KG1 (cell line): Measurements from ENCODE around the gene MYMX.

ENCODE experiments used
- DNase-seq: peaks from one replicate; lab custom pipeline; 2025; lab: John Stamatoyannopoulos, UW

MYMX gene

DNA sequence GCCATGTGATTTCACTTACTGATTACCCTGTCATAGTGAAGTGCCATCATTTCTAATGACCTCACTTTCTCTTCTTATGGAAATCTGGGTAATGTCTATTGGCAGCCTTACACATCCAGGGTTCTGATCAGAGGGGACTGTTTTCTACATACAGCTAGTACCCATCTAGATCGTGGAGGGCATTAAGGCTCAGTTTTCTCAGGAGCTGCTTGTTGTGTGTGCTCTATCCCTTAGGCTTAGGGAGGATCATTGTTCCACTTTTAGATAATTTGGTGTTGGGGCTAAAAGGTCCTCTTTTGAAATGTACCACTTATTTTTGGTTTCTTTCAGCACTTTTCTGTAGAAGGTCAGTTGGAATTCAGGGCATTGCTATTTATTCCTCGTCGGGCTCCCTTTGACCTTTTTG is 34.0 kb downstream of the MYMX start:
- no peak for DNase-seq

GRCh38 chr6:44251576-44252524 is 35.1 kb downstream of the MYMX start:
- DNase-seq = no peak

GRCh38 chr6:44253307-44254101 is 36.8 kb downstream of the MYMX start:
- DNase-seq = no peak

DNA sequence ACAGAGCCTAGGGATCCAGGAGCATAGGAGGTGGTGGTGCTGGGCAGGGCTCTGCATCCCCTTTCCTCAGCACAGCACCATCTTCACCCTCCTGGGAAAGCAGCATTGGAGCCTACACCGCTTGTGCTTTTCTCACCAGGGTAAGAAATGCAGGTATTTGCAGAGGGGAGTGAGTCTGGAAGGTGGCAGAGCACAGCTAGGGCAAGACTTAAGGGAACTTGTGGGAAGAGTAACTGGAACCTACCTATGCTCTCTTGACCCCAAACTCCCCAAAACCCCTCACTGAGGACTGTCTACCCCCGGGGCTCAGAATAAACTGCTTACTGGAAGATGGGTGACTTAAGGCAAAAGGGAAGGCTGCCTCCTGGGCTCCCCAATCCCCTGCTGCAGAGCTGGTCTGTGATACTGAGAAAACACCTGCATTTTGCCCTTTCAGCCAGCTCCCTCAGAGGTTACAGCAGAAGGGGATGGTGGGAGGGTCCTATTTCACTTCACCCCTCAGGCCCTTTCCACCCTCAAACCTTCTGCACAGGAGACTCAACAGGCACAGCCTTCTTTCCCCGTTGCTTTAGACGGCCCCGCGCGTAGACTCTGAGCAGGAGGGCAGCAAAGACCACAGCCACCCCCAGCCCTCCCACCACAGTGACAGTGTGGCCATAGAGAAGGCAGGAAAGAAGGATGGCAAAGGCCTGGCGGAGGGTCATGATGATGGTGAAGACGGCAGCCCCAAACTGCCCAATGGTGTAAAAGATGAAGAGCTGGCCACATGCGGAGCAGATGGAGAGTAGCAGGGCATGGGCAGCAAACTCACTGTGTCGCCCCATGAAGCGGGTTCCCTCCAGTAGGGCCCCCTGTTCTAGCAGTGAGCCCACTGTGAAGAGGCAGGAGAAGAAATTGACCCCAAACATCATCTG is 37.7 kb downstream of the MYMX start:
- DNase-seq = no peak

DNA sequence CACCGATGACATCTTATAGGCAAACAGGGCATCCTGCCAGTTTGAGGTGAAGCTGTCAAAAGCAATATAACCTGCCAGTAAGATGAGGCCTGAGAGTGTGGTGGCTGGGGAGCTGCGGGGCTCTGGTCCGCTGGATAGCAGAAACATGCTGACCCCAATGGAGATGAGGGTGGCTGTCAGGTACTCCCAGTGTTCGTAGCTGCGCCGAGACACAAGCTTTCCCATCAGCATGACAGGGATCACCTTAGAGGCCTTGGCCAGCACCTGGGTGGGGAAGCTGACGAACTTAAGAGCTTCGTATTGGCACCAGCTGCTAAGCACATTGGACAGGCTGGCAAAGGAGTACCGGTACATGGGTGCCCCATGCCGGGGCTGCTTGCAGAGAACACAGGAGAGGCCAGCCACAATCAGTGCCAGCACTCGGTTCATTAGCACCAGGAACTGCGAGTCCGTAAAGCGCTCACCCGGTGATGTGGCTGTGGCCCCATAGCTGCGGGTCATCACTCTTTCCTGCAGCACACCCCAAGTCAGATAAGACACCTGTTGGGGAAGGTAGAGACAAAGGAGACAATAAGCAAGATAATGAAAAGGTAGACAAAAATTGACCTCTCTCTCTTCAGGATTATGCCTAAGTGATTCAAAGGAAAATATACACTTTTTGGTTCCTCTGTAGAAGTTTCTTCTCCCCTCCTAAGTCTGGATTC is 38.5 kb downstream of the MYMX start:
- no peak for DNase-seq

GRCh38 chr6:44255871-44256774 is 39.4 kb downstream of the MYMX start:
- no peak for DNase-seq

DNA sequence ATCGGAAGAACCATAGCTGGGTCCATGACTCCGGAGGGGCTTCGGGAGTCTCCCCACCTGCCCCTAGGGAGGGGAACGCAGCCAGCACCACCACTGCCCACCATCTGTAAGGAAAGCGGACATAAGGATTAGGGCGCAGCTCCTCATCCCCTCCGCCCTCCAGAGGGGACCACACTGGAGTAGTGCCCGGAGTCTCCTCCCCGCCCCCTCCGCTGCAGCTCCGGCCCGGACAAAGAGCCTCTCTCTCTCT is 40.0 kb downstream of the MYMX start:
- DNase-seq = no peak

DNA sequence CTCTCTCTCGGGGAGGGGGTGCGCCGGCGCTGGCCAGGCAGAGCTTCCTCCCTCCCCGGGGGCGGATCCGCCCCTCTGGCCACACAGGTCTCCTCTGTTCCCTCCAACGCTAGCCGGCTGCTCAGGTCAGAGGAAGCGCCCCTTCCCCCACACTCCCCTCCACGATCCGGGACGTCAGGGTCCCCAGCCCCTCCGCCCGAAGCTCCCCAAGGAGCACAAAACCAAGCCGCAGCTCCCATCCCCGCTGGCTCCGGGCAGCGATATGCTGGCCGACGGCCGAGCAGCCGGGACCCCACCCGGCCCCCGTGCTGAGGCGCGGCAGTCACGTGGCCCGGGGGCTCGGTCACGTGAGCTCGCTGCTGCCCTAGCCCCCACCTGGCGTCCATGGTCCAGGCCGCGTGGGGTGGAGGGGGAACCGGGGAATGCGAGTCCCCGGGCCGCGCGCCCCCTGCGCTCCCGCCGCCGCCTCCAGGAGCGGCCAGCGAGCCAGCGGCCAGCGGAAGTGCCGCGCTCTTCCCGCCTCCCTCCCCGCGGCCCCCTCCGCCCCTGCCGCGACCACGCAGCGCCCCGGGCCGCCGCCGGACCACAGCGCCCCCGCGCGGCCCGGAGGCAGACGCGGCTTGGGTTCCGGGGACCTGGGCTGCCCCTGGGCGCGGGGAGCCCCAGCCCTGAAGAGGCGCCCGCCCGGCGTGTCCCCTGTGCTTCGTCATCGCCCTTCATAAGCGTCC is 40.5 kb downstream of the MYMX start, which contains the start of gene SLC35B2:
TSS of gene SLC35B2 (minus strand) at position 504 of the 728 bp plus-strand sequence. CDS start at position 386, 118 bp downstream.
- peak; percentile 32 for DNase-seq

DNA sequence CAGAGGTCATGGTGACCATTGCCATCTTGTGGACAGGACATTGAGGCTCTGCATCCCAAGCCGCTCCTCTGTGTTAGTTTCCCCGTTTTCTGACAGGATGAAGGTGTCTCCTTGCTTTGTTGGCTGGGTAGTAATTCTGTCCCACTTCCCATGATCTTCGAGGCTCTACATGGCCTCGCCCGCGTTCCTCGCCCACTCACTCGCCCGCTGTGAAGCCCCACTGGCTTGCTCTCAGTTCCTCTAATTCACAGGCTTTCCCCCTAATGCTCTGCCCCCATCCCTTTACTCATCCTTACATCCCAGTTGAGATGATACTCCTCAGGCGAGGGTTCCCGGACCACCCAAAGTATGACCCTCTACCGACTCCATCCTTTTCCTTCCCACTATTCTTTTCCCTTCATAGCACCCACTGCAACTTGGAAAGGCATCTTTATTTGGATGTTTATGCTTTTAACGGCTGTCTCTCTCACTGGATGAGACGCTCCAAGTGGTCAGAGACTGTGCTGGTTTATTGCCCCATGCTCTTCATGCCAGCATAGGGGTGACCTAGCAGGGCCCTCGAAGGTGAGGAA is 41.1 kb downstream of the MYMX start:
- DNase-seq = no peak

DNA sequence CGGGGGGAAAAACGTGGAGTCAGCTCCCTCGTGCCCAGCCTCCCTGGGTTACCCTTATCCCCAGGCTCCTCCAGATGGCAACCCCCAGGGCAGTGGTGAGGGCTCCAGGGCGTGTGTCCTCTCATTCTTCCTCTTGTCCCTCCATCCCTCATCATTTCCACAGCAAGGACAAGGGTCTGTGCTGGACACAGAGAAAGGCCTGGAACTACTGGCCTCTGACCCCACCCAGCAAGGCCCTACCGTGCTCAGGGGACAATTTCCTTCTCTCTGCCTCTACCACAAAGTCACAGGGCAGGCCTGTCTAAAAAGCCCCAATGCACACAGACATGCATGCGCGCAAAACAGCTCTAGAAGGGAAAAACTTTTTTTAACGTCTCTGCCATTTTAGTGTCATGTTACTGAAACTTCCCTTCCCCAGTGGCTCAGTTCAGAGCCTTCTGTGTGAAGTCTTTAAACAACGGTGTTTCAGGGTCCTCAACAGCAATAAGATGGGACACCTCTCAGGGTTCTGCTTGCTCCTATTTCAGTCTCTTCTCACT is 41.7 kb downstream of the MYMX start:
- no peak for DNase-seq

DNA sequence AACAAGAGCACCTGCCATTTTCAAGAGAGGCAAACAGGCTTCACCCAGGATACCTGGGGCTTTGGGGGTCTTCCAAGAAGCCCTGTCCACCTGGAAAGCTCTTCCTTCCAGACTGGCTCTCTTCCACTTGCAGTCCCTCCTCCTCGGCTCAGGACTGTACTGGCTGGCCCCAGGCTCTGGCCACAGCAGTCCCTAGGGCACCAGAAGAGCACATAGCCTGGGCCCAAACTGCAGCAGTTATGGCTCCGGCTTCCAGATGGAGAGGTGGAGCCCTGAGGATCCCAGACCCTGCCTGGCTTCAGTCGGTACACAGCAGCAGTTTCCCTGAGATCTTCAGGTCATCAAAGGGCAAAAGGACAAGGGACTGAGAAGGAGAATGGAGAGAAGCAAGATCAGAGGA is 42.2 kb downstream of the MYMX start:
- DNase-seq = no peak

- no peak for DNase-seq
Measured at GRCh38 chr6:44260011-44260410, 43.3 kb downstream of the MYMX start.

DNA sequence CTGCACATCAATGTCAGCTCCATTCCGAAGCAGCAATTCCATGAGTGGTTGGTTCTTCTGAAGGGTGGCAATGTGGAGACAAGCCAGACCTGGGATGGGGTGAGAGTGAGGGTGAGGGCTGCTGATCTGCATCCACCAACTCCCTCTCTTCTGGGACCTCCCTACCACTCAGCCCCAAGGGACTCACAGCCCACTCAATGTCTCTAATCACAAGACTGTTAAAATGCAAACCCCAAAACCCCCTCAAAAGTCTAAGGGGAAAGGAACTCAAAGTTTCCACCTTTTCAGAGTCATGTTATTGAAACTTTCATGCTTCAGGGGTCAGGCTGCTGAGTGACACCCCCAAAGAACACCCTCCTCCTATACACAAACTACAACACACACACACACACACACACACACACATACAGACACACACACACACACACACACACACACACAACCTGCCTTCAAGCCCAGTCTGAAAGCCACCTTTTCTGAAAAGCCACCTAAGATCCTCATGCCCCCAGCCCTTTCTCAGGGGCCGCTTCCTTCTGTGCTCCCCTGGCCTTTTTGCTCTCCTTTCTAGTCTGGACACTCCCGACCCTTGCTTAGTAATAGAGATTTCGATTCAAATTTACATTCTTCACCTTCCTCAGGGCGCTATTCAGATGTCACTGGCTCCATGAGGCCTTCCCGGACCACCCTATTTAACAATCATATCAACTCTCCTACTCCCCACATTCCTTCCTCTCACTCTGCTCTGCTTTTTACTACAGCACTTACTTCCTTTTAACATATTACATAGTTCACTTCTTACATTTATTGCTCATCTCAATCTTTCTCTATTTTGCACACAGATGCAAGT is 43.9 kb downstream of the MYMX start:
- no peak for DNase-seq

DNA sequence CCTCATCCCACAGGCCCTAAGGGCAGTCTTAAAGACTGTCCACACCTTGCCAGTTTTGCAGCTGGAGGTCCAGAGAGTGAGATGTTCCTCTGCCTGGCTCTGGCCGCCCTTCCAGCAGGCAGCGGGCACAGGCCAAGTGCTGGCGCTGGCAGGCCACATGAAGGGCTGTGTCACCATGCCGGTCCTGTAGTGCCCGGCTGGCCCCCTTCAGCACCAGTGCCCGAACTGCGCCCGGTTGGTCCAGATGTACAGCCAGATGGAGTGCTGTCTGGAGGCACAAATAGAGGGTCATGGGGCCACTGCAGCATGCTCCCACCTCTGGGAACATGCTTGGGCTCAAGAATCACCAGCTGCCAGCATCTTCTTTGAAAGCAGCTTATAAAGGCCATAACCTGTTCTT is 44.9 kb downstream of the MYMX start:
- no peak for DNase-seq

GRCh38 chr6:44262467-44263353 is 46.0 kb downstream of the MYMX start:
- DNase-seq = no peak

GRCh38 chr6:44263354-44264100 is 46.8 kb downstream of the MYMX start:
- DNase-seq = no peak
